A673 (cell line): Measurements from ENCODE around the gene BHLHE23. TPM values are rescaled to one million over a fixed set of nuclear protein-coding genes. Genes with fewer than 3 reads are reported as not detected.

Source experiments
- BruUV-seq: library from RNA; stranded (reverse); fragments of 400-500 nt; replicated peaks from 2 replicates; lab custom pipeline; 2021; lab: Mats Ljungman, UMichigan
- CTCF ChIA-PET: fragments of 300-600 bp; sonication (Branson Sonifier 250); formaldehyde crosslinking; loops from one replicate; lab custom pipeline; 2022; ENCODE audit warnings: antibody characterized with exemption; lab: Charles Lee
- POLR2A ChIA-PET: fragments of 300-600 bp; sonication (Branson Sonifier 250); formaldehyde crosslinking; loops from one replicate; lab custom pipeline; 2022; ENCODE audit warnings: antibody characterized with exemption; ENCODE audit not compliant: low non-redundant PET; lab: Charles Lee
- DNase-seq: peaks from one replicate; pipeline ENCODE4 v3.0.0-alpha.2; 2015; ENCODE audit warnings: low spot score
- H3K27ac ChIP-seq: fragments of 200-600 bp; sonication (generic); 2 replicates; pipeline ENCODE4 v1.5.1; 2016; ENCODE audit warnings: mixed run types, low read depth, mild to moderate bottlenecking, mixed read lengths, antibody characterized with exemption, low read length; ENCODE audit not compliant: poor library complexity, severe bottlenecking
- H3K27me3 ChIP-seq: fragments of 200-600 bp; sonication (generic); replicated peaks from 2 replicates; pipeline ENCODE4 v1.6.1; 2017; ENCODE audit warnings: mixed run types, low read depth, mild to moderate bottlenecking, mixed read lengths, antibody characterized with exemption, low read length; ENCODE audit not compliant: insufficient read depth, poor library complexity
- H3K36me3 ChIP-seq: fragments of 200-600 bp; sonication (generic); 2 replicates; pipeline ENCODE4 v1.6.1; 2016; ENCODE audit warnings: mixed run types, mild to moderate bottlenecking, mixed read lengths, antibody characterized with exemption, low read length; ENCODE audit not compliant: insufficient read depth, poor library complexity, severe bottlenecking
- H3K4me1 ChIP-seq: fragments of 200-600 bp; sonication (generic); 2 replicates; pipeline ENCODE4 v1.6.1; 2017; ENCODE audit warnings: mixed run types, mild to moderate bottlenecking, mixed read lengths, antibody characterized with exemption, low read length; ENCODE audit not compliant: insufficient read depth, poor library complexity, severe bottlenecking
- H3K4me3 ChIP-seq: fragments of 200-600 bp; sonication (generic); 2 replicates; pipeline ENCODE4 v1.5.1; 2016; ENCODE audit warnings: low read depth, mixed run types, mild to moderate bottlenecking, mixed read lengths, low read length; ENCODE audit not compliant: poor library complexity, severe bottlenecking
- H3K9me3 ChIP-seq: fragments of 200-600 bp; sonication (generic); 2 replicates; pipeline ENCODE4 v1.6.1; 2016; ENCODE audit warnings: mixed run types, low read depth, mild to moderate bottlenecking, mixed read lengths, antibody characterized with exemption, low read length; ENCODE audit not compliant: poor library complexity, severe bottlenecking
- CTCF ChIP-seq: fragments of 300-800, 200-600 bp; sonication (generic); conservative IDR thresholded peaks from 2 replicates; pipeline ENCODE4 v1.5.1; 2017; ENCODE audit warnings: low read depth, mild to moderate bottlenecking, antibody characterized with exemption, low read length, moderate library complexity, mixed read lengths
- EZH2 ChIP-seq: fragments of 200-600 bp; sonication (generic); IDR thresholded peaks from 2 replicates; pipeline ENCODE4 v1.6.1; 2017; ENCODE audit warnings: borderline replicate concordance, low read depth, mild to moderate bottlenecking, mixed read lengths, antibody characterized with exemption, low read length; ENCODE audit not compliant: poor library complexity, severe bottlenecking
- intact Hi-C: fragments of 100-400 bp; cut with micrococcal nuclease; formaldehyde crosslinking; loops from one replicate; pipeline ENCODE4 v1.10.0; 2022; ENCODE audit not compliant: unreplicated experiment
- total RNA-seq: library from RNA; stranded (reverse); gene quantifications from 2 replicates; pipeline ENCODE4 v1.2.3, GENCODE V29; 2021

The BHLHE23 gene
- total RNA-seq, 1 experiment from 2014 or later: not detected

- ChIA-PET CTCF (interaction anchor here (0.7 to 1.5 kb wide), 3 partner anchors 8 to 398 kb away, joined by 3 to 5 read pairs (median 3); no protein-coding TSS in a partner anchor), POLR2A (no interaction called here)
- H3K27ac ChIP-seq: no peak overlapping the region
- intact Hi-C loops: no loop called here
- peak; percentile 59 for DNase-seq
- no TSS peak for BruUV-seq
- no peaks in the 10 kb centered on the region for H3K36me3 ChIP-seq
- no peak for TF ChIP-seq CTCF
- TF ChIP-seq EZH2: peak; percentile 52
- H3K9me3 ChIP-seq: no peaks in the 10 kb centered on the region
- H3K4me1 ChIP-seq: peaks cover 16% of the 10 kb centered on the region
- H3K4me3 ChIP-seq: peak overlapping the region; percentile 6
- H3K27me3 ChIP-seq: peaks cover 35% of the 10 kb centered on the region
Measured at GRCh38 chr20:62980380-62980960, 26.3 kb downstream of the BHLHE23 start.

DNA sequence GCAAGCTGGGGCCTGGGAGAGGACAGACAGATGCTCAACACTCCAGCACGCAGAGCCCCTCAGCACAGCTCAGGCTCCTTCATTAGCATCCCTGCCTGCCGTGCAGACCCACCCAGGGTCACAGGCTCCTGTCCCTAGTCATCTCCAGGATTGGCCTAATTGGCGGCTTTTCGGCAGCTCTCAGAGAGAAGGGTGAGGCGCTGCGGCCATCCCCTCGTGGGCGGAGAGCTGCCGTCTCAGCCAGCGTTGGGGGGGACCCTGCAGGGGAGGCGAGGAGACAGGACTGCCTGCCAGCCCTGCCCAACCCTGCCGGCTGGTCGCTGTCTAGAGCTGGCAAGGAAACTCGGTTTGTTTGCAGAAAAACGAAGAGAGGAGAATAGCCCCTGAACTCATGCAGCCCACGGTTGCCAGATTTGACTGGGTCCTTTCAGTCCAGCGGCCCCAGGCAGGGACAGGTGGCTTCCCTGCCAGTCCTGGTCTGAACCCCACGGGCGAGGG is 26.8 kb downstream of the BHLHE23 start:
- Histone ChIP-seq H3K9me3 (no peaks in the 10 kb centered on the region), H3K36me3 (no peaks in the 10 kb centered on the region), H3K27me3 (peaks cover 40% of the 10 kb centered on the region), H3K4me1 (peaks cover 16% of the 10 kb centered on the region), H3K27ac (no peak overlapping the region), H3K4me3 (no peak overlapping the region)
- intact Hi-C loops: no loop called here
- DNase-seq: no peak
- TF ChIP-seq EZH2 (no peak), CTCF (no peak)
- BruUV-seq: no TSS peak
- POLR2A ChIA-PET: no interaction called here
- CTCF ChIA-PET: no interaction called here

DNA sequence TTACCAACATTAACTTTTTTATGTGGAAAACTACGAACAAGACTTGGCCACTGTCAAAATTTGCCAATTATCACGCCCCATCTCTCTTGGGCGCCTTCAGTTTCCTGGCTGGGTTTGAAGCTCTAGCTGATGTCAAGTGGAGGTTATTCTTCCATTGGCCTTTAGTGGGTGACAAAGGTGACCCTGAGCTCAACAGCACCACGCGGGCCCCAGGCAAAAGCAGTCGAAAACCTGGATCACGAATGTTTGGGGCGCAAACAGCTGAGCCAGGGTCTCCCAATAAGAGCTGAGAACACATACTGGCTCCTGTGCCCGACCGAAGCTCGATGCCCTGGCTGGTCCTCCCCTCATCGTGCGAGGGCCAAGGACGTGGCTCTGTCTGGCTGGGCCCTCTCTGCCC is 27.5 kb downstream of the BHLHE23 start:
- BruUV-seq: no TSS peak
- ChIA-PET CTCF (no interaction called here), POLR2A (no interaction called here)
- Histone ChIP-seq H3K4me1 (peaks cover 16% of the 10 kb centered on the region), H3K36me3 (no peaks in the 10 kb centered on the region), H3K27ac (no peak overlapping the region), H3K4me3 (no peak overlapping the region), H3K27me3 (peaks cover 46% of the 10 kb centered on the region), H3K9me3 (no peaks in the 10 kb centered on the region)
- TF ChIP-seq EZH2 (no peak), CTCF (no peak)
- intact Hi-C loops: no loop called here
- DNase-seq: no peak
